C4-2B (cell line): ENCODE data around the gene TIMP1.

Source experiments
- H3K27ac ChIP-seq: fragments of 450-650 bp; 2 replicates; pipeline ENCODE4 v1.5.1; 2017
- CTCF ChIP-seq: fragments of 450-650 bp; conservative IDR thresholded peaks from 2 replicates; pipeline ENCODE4 v1.5.1; 2017; ENCODE audit warnings: mild to moderate bottlenecking
- ZFX ChIP-seq: fragments of 450-650 bp; IDR thresholded peaks from 2 replicates; pipeline ENCODE4 v1.6.1; 2017

Gene TIMP1

DNA sequence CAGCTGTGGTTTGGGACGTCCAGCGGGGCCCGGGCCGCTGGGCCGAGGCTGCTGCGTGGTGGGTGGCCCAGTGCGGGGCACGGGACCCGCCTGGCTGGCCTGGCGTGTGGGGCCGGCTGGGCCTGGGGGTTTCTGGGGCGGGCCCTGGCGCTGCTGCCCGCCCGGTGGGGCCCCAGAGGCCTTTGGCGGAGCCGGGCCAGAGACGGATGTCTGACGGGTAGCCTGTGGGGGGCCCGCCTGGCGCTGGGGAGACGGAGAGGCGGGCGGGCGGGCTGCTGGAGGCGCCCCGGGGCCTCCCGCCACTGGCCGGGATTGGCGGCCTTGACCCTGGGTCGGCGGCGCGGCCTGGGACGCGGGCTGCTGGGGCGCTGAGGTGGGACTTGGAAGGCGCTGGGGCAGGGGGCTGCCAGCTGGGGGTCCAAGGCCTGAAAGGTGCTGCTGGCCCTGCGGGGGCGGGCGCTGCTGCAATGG, 8.1 kb upstream of the TIMP1 start:
- no peak overlapping the region for H3K27ac ChIP-seq

DNA sequence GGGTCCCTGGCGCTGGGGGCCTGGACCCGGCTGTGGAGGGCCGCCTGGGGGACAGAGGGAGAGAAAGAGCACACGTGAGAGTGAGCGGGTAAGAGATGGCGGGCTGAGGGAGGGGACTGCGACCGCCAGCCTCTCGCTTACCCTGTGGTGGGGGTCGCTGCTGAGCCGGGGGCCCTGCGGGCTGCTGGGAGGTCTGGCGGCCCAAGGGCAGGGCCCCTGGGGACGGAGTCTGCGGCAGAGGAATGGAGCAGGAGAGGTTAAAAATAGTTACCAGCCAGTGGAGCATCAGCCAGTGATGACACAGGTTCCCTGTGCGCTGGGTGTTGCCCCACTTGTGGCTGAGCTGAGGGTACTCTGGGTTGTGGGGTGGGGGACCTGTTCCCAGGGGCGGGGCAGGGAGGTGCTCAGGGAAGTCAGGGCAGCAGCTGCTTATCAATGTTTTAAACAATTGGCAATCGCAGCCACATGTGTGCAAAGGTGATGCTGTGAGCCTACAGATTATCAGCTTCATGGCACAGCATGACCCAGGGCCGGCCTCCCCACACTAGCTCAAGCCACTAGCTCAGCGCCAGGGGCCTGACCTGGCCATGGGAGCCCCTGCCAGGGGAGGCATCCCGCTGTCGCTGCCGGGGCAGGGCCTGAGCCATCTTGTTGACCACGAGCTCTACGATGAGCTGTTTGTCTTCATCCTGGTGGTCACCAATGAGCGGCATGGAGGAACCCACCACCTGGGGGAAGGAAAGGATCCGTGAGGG, 7.5 kb upstream of the TIMP1 start:
- H3K27ac ChIP-seq, result no peak overlapping the region
- no peak for TF ChIP-seq CTCF
- no peak for TF ChIP-seq ZFX

More for the DNA sequence above, 8.1 kb upstream of the TIMP1 start:
- TF ChIP-seq CTCF, result no peak
- no peak for TF ChIP-seq ZFX

GRCh38 chrX:47576021-47576898, 6.0 kb upstream of the TIMP1 start:
- TF ChIP-seq CTCF, result no peak
- TF ChIP-seq ZFX, result no peak
- H3K27ac ChIP-seq, result no peak overlapping the region

- H3K27ac ChIP-seq, result no peak overlapping the region
- TF ChIP-seq CTCF, result no peak
- TF ChIP-seq ZFX, result no peak
Observed at GRCh38 chrX:47577424-47577823, 4.8 kb upstream of the TIMP1 start.

DNA sequence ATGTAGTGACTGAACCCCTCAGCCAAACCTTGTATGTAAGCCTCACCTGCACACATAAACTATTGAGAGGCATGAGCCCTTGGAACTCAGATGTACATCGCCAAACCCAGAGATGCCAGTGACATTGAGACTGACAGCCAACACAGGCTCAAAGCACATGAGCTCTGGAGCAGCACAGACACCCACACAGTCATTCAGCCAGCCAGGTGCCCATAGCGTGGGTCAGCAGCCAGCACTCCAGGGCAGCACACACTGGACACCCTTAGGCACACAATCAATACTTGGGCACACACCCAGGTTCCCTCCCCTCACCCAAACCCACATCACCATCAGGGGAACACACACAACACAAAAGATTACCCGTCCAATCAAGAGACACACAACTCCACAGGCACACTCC, 4.3 kb upstream of the TIMP1 start:
- H3K27ac ChIP-seq, result no peak overlapping the region
- TF ChIP-seq CTCF, result no peak
- TF ChIP-seq ZFX, result no peak

- no peak overlapping the region for H3K27ac ChIP-seq
- TF ChIP-seq CTCF (no peak), ZFX (no peak)
Observed at GRCh38 chrX:47578692-47579091, 3.5 kb upstream of the TIMP1 start.

DNA sequence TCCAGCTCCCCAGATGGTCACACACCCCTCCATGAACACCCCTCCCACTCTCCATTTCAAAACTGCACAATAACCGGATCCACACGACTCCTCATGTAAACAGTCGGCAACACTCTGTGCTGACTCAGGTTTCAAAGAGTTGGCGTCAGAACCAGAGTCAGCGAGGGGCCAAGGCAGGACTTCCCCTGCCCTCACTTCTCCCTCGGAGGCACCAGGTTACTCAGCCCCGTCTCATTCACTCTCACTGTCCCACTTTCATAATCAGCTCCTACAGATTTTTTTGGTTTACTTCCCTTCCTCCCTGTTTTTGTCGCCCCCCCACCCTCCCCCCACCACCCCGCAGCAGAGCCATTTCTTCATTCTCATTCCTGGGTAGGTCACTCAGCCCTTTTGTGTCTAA, 2.7 kb upstream of the TIMP1 start:
- no peak overlapping the region for H3K27ac ChIP-seq
- TF ChIP-seq CTCF (no peak), ZFX (no peak)
